ENCODE measurements around the gene CDC5L.

The CDC5L gene

GRCh38 chr6:44375071-44375470 is 12.4 kb upstream of the CDC5L start:
- no peak for DNase-seq

- DNase-seq = no peak
Measured at GRCh38 chr6:44377484-44377883, 10.0 kb upstream of the CDC5L start.

DNA sequence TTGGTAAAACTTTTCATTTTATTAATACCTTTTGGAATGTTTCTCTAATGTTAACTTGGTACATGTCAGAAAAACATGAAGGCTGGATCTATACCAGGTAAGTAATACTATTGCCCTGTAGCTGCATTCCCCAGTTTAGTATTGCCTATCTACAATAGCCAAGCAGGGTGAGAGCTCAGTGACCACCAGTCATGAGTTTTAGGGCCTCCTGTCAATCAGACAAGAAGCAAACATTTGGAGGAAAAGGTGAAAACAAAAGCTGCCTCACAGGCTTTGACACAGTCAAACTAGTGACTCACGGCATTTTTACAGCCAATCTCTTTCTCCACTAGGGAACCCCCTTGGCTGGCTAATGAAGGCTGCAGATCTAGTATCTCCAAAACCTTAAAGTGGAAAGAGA is 9.5 kb upstream of the CDC5L start:
- no peak for DNase-seq

DNA sequence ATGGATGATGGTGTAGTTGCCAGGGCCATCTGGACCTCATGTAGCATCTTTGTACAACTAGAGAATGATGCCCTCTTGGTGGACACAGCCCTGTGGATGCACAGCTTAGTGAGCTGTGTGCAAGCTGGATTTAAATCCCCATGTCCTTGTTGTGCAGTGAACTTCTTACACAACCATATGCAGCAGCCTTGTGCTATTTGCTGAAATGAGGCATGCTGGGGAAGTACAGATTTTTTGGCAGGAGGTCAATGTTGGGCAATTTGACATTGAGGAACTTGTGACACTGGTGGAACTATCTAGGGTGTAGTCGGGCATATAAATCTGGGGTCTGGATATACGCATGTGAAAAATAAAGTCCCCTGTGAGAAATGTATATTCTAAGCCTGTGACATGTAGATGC is 5.8 kb upstream of the CDC5L start:
- DNase-seq = no peak

DNA sequence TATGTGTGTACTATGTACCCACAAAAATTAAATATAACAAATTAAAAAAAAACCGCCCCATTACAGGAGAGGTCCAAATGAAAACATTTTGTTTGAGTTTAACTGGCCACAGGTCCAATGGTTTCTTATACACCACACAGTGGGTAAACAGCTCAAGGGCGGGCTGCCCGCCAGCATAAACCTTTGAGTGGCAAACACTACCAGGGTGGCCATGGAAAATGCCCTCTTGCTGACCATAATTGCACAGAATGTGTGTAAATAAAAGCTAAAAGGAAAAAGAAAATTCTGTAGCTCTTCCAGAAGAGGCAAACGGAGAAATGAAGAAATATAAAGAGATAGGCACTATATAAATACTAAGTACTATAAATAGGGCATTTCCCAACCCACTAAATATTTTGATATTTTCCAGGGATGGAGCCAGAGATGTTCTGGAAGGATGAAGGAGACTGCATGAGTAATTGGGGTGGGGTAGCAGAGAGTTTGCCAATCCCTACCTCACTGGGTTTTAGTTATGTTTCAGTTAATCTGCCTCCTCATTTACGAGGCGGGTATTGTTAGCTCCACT is 1.1 kb upstream of the CDC5L start:
- DNase-seq = no peak

GRCh38 chr6:44386929-44387345 is 569 bp upstream of the CDC5L start:
- DNase-seq = no peak

DNA sequence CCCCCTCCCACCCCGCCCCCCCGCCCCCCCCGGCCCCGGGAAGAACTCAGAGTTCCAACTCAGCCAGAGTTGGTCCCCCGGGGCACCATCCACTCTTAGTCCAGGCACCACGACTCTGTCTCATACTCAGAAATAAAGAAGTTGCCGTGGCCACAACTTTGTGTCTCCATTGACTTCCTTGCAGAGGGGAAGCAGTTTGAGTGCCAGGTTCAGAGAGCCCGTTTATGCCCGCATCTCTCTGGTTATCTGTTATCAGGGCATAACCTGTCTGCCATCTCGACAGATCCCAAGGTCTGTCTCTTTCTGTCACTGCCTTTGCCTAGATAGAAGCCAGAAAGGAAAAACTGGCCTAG is 605 bp downstream of the CDC5L start:
- no peak for DNase-seq

GRCh38 chr6:44388887-44389286 is 1.4 kb downstream of the CDC5L start:
- no peak for DNase-seq

- no peak for DNase-seq
Measured at GRCh38 chr6:44390158-44390683, 2.7 kb downstream of the CDC5L start.

- no peak for DNase-seq
Measured at GRCh38 chr6:44395501-44395900, 8.0 kb downstream of the CDC5L start.

DNA sequence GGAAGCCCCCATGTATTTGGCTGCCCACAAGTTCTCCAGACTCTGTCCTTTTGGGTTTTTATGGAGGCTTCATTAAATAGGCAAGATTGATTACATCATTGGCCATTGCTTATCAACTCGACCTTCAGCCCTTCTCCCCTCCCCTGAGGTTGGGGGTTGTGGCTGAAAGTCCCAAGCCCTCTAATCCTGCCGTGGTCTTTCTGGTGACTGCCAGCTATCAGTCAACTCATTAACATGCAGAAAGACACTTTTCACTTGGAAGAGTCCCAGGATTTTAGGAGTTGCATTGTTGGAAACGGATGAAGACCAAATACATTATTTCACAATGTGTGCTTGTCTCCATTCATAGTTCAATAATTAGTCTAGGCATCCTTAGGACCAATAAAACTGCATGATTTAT is 9.5 kb downstream of the CDC5L start:
- DNase-seq = no peak

DNA sequence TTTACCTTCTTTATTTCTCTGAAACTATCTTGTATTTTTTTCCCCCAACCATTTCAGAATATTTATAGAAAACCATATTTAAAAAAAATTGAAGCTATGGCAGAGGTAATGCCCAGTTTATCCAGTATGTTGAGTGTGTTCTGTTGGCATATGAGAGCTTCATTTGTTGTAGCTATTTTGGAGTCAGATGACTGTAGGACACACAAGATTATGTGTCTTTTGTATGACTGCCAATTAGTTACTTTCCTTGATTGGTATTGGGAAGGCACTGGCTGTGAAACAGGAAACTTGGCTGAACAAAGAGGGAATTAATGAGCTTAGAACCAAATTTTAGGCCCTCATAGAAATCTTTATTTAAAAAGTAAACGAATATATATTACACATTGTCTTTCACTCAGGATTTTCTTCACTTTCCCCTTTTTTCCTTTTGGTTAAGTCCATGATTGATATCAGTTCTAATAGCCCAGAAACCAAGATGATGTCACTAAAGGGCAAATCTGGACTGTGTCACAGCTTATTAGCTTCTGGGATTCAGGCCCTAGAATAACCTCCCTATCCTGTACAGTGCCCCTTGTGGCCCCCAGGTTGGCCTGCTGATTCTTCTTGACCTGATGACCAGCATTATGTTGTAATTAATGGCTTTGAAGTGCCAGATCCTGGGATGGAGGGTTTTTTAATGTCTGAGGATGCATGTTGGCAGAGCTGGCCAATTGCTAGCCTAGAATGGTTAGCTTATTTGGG is 10.1 kb downstream of the CDC5L start:
- DNase-seq = no peak

DNA sequence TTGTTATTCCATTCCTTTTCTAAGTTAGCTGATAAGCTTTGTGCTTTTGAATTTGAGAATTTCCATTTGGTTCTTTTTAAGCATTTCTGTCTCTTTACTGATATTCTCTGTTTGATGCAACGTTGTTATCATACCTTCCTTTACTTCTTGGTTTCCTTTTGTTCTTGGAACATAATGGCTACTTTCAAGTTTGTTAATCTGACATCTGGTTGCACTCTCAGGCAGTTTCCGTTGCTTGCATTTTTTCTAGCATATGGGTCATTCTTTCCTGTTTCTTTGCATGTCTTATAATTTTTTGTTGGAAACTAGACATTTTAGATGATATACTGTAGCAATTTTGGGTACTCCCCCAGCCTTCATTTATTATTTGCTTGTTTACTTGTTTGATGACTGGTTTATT is 12.5 kb downstream of the CDC5L start:
- DNase-seq = no peak

- no peak for DNase-seq
Measured at GRCh38 chr6:44400572-44400971, 13.1 kb downstream of the CDC5L start.

GRCh38 chr6:44401138-44401537 is 13.6 kb downstream of the CDC5L start:
- DNase-seq = no peak

DNA sequence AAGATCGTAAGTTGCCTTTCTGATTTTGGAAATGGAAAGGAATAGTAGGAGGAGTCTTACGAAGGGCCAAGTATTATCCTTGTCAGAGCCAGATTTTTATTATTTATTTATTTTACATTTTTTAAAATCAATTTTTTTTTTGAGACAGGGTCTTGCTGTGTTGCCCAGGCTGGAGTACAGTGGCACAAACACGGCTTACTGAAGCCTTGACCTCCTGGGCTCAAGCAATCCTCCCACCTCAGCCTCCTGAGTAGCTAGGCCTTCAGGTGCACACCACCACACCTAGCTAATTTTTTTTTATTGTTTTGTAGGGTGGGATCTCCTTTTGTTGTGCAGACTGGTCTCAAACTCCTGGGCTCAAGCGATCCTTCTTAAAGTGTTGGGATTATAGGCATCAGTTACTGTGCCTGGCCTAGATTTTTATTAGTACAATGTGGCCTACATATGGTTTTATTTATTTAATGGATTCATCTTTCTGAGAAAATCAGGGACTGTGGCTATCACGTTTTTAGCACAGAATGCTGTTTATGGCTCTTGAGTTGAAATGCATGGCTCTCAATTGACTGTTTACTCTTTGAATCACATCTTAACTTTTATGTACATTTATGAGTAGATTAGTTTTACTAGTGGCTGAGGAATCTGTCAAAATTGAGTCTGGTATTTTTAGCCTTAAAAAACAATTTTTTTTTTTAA is 16.7 kb downstream of the CDC5L start:
- no peak for DNase-seq

DNA sequence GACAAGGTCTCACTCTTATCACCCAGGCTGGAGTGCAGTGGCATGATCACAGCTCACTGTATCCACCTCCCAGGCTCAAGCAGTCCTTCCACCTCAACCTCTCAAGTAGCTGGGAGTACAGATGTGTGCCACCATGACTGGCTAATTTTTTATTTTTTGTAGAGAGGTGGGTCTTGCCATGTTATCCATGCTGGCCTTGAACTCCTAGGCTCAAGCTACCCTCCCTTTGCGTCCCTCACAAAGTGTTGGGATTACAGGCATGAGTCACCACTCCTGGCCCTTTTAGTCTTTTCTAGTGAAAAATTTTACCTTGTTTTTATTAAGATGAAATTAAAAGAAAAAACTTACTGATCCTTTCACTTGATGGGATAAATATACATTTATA is 17.2 kb downstream of the CDC5L start:
- DNase-seq = no peak

GRCh38 chr6:44407951-44408670 is 20.6 kb downstream of the CDC5L start:
- no peak for DNase-seq

- DNase-seq = no peak
Measured at GRCh38 chr6:44409207-44409794, 21.8 kb downstream of the CDC5L start.

GRCh38 chr6:44410363-44410762 is 22.9 kb downstream of the CDC5L start:
- no peak for DNase-seq

GRCh38 chr6:44411141-44411540 is 23.6 kb downstream of the CDC5L start:
- no peak for DNase-seq

GRCh38 chr6:44415449-44415848 is 27.9 kb downstream of the CDC5L start:
- DNase-seq = no peak

GRCh38 chr6:44415873-44416502 is 28.5 kb downstream of the CDC5L start:
- no peak for DNase-seq
